ENCODE data around the gene TM9SF1.

DNA sequence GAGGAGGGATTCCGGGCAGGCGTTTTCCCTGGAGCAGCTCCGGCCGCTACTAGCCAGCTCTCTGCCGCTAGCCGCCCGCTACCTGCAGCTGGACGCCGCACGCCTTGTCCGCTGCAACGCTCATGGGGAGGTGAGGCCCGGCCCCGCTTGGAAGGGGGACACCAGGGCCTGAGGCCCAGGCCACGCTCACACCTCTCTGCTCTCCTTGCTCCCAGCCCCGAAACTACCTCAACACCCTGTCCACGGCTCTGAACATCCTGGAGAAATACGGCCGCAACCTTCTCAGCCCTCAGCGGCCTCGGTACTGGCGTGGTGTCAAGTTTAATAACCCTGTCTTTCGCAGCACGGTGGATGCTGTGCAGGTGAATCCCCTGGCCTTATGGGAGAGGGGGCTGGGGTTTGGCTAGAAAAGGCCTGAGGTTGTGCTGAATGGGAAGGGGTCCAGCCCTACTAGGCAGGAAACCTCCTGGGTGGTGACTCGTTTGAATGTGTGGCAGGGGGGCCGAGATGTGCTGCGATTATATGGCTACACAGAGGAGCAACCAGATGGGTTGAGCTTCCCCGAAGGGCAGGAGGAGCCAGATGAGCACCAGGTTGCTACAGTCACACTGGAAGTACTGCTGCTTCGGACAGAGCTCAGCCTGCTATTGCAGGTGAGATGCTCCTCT is 47.3 kb downstream of the TM9SF1 start:
- TF ChIP-seq ZNF331 (CRISPR knock-in tag; IDR thresholded peaks at IDR 0.05; ENCODE audit: low read depth) (no peak), CTCF (conservative IDR thresholded peaks at IDR 0.05; ENCODE audit: low read depth in 2 of 2) (no peak), EZH2phosphoT487 (IDR thresholded peaks at IDR 0.05; ENCODE audit: unreplicated experiment) (no peak), EZH2 (IDR thresholded peaks at IDR 0.05; ENCODE audit: low read depth, unreplicated experiment) (no peak), POLR2AphosphoS5 (IDR thresholded peaks at IDR 0.05; ENCODE audit: low read depth) (no peak), STAT1 (IDR thresholded peaks at IDR 0.05; ENCODE audit: unreplicated experiment) (no peak), CREB1 (CRISPR knock-in tag; IDR thresholded peaks at IDR 0.05; ENCODE audit: low read depth) (no peak), JUNB (IDR thresholded peaks at IDR 0.05; ENCODE audit: unreplicated experiment) (no peak), ZNF114 (CRISPR knock-in tag; IDR thresholded peaks at IDR 0.05) (no peak)
- TF ChIP-seq, protein P1, sequence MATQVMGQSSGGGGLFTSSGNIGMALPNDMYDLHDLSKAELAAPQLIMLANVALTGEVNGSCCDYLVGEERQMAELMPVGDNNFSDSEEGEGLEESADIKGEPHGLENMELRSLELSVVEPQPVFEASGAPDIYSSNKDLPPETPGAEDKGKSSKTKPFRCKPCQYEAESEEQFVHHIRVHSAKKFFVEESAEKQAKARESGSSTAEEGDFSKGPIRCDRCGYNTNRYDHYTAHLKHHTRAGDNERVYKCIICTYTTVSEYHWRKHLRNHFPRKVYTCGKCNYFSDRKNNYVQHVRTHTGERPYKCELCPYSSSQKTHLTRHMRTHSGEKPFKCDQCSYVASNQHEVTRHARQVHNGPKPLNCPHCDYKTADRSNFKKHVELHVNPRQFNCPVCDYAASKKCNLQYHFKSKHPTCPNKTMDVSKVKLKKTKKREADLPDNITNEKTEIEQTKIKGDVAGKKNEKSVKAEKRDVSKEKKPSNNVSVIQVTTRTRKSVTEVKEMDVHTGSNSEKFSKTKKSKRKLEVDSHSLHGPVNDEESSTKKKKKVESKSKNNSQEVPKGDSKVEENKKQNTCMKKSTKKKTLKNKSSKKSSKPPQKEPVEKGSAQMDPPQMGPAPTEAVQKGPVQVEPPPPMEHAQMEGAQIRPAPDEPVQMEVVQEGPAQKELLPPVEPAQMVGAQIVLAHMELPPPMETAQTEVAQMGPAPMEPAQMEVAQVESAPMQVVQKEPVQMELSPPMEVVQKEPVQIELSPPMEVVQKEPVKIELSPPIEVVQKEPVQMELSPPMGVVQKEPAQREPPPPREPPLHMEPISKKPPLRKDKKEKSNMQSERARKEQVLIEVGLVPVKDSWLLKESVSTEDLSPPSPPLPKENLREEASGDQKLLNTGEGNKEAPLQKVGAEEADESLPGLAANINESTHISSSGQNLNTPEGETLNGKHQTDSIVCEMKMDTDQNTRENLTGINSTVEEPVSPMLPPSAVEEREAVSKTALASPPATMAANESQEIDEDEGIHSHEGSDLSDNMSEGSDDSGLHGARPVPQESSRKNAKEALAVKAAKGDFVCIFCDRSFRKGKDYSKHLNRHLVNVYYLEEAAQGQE (IDR thresholded peaks at IDR 0.05; ENCODE audit: unreplicated experiment), result no peak
- TF ChIP-seq, protein P2, sequence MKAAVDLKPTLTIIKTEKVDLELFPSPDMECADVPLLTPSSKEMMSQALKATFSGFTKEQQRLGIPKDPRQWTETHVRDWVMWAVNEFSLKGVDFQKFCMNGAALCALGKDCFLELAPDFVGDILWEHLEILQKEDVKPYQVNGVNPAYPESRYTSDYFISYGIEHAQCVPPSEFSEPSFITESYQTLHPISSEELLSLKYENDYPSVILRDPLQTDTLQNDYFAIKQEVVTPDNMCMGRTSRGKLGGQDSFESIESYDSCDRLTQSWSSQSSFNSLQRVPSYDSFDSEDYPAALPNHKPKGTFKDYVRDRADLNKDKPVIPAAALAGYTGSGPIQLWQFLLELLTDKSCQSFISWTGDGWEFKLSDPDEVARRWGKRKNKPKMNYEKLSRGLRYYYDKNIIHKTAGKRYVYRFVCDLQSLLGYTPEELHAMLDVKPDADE (IDR thresholded peaks at IDR 0.05), result no peak

All from GM23338 (cell line).